AG04449 (cell line): Measurements from ENCODE around the gene DCTN3.

Experiments
- CTCF ChIA-PET: fragments of 350-600 bp; formaldehyde crosslinking; extraction: SDS; loops from one replicate; lab custom pipeline; 2021; ENCODE audit warnings: antibody characterized with exemption; lab: Yijun Ruan, JAX
- POLR2A ChIA-PET: fragments of 400-600, 350-600 bp; formaldehyde crosslinking; extraction: SDS; loops from one replicate; lab custom pipeline; 2020; ENCODE audit warnings: antibody characterized with exemption, inconsistent platforms; lab: Yijun Ruan, JAX
- DNase-seq: peaks from one replicate; pipeline ENCODE4 v3.0.0-alpha.2; 2010; ENCODE audit warnings: low read depth, low spot score
- H3K4me3 ChIP-seq: 2 replicates; pipeline ENCODE4 v1.5.1; 2011; ENCODE audit warnings: low read depth, mild to moderate bottlenecking, control low read depth, low read length
- TF ChIP-seq, protein P1 (sequence below): IDR thresholded peaks from one replicate; pipeline ENCODE4 v1.5.1; 2011; ENCODE audit warnings: mild to moderate bottlenecking, moderate library complexity, low read length, control low read depth, inconsistent platforms; ENCODE audit not compliant: insufficient read depth; ENCODE audit errors: missing control alignments

DCTN3 gene

DNA sequence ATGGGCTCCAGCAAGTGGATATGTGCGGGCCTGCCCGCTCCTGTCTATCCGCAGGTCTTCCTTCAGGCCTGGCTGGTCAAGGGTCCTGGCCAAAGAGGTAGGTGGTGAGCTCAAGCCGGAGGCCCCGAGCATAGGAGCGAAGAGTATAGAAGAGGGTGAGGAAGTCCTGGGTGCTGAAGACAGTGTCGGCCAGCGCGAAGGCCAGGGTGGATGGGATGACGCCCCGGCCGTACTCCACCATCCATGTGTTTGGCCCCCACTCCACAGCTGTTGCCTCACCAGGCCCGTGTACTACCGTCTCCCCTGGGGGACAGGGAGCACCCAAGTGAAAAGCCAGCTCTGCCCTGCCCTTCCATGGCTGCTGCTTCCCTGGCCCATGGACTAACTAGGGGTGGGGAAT is 15.3 kb upstream of the DCTN3 start:
- DNase-seq = no peak
- ChIA-PET CTCF (interaction anchor here (0.9 to 10.9 kb wide), 13 partner anchors 10 to 303 kb away, joined by 4 to 274 read pairs (median 14); partner anchors contain the start of genes DCTN3, GALT and RPP25L), POLR2A (interaction anchor here (0.6 to 0.7 kb wide), 2 partner anchors 11 to 21 kb away, joined by 3 read pairs; partner anchors contain the start of gene GALT)
- TF ChIP-seq, protein P1, sequence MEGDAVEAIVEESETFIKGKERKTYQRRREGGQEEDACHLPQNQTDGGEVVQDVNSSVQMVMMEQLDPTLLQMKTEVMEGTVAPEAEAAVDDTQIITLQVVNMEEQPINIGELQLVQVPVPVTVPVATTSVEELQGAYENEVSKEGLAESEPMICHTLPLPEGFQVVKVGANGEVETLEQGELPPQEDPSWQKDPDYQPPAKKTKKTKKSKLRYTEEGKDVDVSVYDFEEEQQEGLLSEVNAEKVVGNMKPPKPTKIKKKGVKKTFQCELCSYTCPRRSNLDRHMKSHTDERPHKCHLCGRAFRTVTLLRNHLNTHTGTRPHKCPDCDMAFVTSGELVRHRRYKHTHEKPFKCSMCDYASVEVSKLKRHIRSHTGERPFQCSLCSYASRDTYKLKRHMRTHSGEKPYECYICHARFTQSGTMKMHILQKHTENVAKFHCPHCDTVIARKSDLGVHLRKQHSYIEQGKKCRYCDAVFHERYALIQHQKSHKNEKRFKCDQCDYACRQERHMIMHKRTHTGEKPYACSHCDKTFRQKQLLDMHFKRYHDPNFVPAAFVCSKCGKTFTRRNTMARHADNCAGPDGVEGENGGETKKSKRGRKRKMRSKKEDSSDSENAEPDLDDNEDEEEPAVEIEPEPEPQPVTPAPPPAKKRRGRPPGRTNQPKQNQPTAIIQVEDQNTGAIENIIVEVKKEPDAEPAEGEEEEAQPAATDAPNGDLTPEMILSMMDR = no peak
- H3K4me3 ChIP-seq = no peak overlapping the region

DNA sequence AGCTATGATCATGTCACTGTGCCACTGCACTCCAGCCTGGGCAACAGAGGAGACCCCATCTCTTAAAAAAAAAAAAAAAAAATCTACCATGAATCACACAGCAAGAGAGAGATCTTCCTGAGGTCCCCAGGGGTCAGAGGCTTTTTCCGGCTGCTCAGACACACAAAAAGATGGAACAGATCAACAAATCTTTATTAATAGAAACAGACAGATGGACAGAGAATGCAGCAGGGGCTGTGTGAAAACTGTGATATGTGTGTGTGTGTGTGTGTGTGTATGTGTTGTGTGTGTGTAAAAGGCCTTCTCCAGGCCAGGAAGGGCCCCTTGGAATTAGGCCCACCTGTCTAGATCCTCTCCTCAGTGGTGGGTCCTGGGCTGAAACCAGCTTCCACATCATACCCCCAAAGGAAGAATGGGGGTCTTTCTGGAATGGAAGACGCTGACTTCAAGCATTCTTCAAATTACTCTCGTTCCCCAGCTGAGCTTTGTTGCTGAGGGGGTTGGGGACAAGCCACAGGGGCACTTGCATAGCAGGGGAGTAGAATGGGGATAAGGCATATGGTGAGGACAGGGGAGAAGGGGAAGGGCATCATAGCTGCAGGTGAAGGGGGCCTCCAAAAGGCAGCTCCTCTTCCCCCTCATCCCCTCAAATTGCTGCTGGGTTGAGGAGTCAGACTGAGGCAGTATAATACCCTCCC is 14.4 kb upstream of the DCTN3 start:
- TF ChIP-seq, protein P1 = no peak
- no peak for DNase-seq
- no peak overlapping the region for H3K4me3 ChIP-seq
- CTCF ChIA-PET = interaction anchor here (0.6 to 10.9 kb wide), 35 partner anchors 9 to 303 kb away, joined by 3 to 274 read pairs (median 6); partner anchors contain the start of genes DCTN3, ENHO, GALT and IL11RA
- POLR2A ChIA-PET = interaction anchor here (0.5 to 0.6 kb wide), 3 partner anchors 15 to 1094 kb away, joined by 3 read pairs; partner anchors contain the start of gene DCTN3

DNA sequence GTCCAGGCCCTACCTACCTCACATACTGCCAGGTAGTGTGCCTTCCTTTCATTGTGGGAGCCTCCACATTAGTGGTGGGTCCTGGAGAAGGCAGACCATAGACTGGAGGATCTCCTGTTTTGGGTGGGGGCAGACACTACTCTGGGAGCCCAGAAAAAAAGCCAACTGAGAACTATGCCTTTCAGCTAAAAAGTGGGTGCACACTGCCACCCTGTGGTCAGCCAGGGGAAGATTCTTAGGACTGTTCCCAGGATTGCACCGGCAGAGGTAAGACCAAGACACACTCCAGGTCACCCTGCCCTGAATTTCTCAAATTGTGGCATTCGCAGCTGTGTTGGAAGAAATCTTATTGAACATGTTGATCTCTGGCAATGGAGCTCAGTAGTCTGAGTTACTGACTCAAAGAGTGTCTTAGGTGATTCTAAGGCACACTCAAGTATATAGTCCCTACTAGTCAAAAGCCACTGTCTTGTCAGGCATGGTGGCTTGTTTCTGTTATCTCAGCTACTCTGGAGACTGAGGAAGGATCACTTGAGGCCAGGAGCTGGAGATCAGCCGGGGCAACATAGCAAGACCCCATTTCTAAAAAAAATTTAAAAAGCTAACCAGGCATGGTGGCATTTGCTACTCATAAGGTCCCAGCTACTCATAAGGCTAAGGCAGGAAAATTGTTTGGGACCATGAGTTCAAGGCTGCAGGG is 13.7 kb upstream of the DCTN3 start:
- TF ChIP-seq, protein P1 = peak; percentile 82
- no peak overlapping the region for H3K4me3 ChIP-seq
- POLR2A ChIA-PET = interaction anchor here (0.5 to 0.6 kb wide), 2 partner anchors 14 to 270 kb away, joined by 3 read pairs; partner anchors contain the start of gene DCTN3
- DNase-seq = no peak
- CTCF ChIA-PET = interaction anchor here (0.6 to 10.9 kb wide), 32 partner anchors 9 to 302 kb away, joined by 3 to 274 read pairs (median 6); partner anchors contain the start of genes DCTN3, ENHO, GALT and IL11RA

DNA sequence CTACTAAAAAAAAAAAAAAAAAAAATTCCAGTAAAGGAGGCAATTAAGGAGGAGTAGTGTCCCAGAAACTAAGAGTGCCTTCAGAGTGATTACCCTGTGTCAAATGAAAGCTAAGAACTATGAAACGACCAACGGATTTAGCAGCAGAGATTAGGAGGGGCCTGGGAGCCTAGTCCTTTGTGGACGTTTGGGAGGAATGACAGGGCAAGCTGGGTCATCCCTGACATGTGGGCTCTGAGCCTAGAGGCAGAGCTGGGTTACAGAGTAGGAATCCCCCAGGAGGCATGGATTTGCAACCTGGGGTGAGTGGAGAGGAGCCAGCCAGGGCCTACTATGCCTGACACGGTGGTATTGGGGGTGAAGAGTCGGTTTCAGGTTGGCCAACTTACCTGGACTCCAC is 12.9 kb upstream of the DCTN3 start:
- POLR2A ChIA-PET = interaction anchor here (0.5 kb wide), 1 partner anchor 269 kb away, joined by 3 read pairs; no protein-coding TSS in a partner anchor
- H3K4me3 ChIP-seq = no peak overlapping the region
- CTCF ChIA-PET = interaction anchor here (1.0 to 10.9 kb wide), 15 partner anchors 8 to 131 kb away, joined by 3 to 274 read pairs (median 11); partner anchors contain the start of genes DCTN3, GALT, IL11RA and RPP25L
- TF ChIP-seq, protein P1 = no peak
- DNase-seq = no peak

DNA sequence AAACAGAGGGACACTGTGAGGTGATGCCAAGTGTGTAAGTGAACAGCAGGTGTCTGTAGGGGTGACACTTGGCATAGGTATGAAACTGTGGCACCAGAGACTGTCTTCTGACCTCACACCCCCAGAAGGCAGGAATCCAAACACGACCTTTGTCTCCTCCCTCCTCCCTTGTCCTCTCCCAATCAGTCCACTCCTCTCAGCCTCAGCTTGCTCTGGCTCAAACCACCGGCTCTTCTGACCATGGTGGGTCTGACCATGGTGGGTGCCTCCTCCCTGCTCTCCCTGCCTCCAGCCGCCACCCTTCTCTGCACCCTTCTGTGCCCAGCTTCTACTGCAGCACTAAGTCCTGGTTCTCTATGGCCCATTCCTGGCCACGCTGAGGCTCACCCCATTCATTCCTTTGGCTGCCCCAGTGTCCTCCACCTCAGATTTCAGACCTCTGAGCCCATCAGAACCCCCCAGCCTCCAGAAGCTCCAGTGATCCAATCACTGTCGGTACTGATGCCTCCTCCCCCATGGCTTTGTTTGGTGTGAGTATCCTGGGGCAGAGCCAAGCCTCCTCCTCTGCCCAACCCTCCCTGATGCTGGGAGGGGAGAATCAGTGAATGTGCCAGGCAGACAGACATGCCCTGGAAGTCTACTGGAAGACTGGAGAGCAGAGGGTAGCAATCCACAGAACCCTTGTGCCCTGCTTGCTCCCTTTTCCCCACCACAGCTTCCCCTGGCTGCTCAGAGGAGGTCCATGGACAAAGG is 10.3 kb upstream of the DCTN3 start:
- POLR2A ChIA-PET = no interaction called here
- no peak for DNase-seq

More for the DNA sequence above, 10.3 kb upstream of the DCTN3 start:
- CTCF ChIA-PET = interaction anchor here (1.1 to 10.9 kb wide), 9 partner anchors 9 to 83 kb away, joined by 3 to 274 read pairs (median 6); partner anchors contain the start of genes DCTN3, GALT and RPP25L
- no peak overlapping the region for H3K4me3 ChIP-seq
- TF ChIP-seq, protein P1 = no peak
